Measurements from ENCODE around the gene CMSS1. TPM values are rescaled to one million over a fixed set of nuclear protein-coding genes. Genes with fewer than 3 reads are reported as not detected.

CMSS1 gene
- total and polyA plus RNA-seq, 12 donors, result 16.2 to 75.6 (median 33.0) TPM

DNA sequence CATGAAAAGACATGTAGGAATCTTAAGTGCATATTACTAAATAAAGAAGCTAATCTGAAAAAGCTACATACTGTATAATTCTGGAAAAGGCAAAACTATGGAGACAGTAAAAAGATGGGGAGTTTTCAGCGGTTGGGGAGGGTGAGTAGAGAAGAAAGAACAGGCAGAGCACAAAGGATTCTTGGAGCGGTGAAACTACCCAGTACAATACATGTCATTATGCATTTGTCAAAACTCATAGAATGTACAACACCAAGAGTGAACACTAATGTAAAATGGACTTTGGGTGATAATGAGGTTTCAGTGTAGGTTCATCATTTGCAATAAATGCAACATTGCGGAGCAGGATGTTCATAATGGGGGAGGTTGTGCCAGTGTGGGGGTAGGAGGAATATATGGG, 45.5 kb upstream of the CMSS1 start:
- Histone ChIP-seq H3K9me3 (replicated peaks in 1 of 3) (no peaks in the 10 kb centered on the region), H3K27me3 (no peaks in the 10 kb centered on the region), H3K4me3 (no peak overlapping the region), H3K27ac (no peak overlapping the region), H3K4me1 (replicated peaks in 1 of 2) (no peaks in the 10 kb centered on the region), H3K36me3 (replicated peaks in 1 of 2) (no peaks in the 10 kb centered on the region)
- WGBS, 4 donors, result 87 to 92% (median 89%) methylated on average over 3 of the region's 3 CpGs
- no peak for DNase-seq
- TF ChIP-seq, protein P1, sequence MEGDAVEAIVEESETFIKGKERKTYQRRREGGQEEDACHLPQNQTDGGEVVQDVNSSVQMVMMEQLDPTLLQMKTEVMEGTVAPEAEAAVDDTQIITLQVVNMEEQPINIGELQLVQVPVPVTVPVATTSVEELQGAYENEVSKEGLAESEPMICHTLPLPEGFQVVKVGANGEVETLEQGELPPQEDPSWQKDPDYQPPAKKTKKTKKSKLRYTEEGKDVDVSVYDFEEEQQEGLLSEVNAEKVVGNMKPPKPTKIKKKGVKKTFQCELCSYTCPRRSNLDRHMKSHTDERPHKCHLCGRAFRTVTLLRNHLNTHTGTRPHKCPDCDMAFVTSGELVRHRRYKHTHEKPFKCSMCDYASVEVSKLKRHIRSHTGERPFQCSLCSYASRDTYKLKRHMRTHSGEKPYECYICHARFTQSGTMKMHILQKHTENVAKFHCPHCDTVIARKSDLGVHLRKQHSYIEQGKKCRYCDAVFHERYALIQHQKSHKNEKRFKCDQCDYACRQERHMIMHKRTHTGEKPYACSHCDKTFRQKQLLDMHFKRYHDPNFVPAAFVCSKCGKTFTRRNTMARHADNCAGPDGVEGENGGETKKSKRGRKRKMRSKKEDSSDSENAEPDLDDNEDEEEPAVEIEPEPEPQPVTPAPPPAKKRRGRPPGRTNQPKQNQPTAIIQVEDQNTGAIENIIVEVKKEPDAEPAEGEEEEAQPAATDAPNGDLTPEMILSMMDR (IDR thresholded peaks at IDR 0.05), result no peak
- TF ChIP-seq POLR2A (IDR thresholded peaks at IDR 0.05), result no peak
- intact Hi-C loops (cut with DNase I), result no loop called here

DNA sequence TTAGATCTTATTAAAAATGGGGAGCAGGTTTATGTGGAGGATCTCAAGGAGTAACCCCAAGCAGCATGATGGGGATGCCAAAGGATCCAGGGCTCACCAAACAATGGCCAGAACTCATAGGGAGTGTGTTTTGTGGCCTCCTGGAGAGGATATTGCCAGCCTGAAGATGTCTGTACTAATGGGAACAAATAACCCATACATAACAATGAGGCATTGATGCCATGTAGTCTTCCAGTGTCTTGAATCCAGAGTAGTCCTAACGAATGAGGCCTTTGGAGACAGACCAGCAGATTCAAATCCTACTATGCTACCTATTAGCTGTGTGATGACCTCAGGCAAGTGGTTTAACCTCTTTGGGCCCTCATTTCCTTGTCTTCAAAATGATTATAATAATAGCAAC, 45.0 kb upstream of the CMSS1 start:
- Histone ChIP-seq H3K4me3 (no peak overlapping the region), H3K4me1 (replicated peaks in 1 of 2) (no peaks in the 10 kb centered on the region), H3K36me3 (replicated peaks in 1 of 2) (no peaks in the 10 kb centered on the region), H3K9me3 (replicated peaks in 1 of 3) (no peaks in the 10 kb centered on the region), H3K27ac (no peak overlapping the region), H3K27me3 (no peaks in the 10 kb centered on the region)
- TF ChIP-seq POLR2A (IDR thresholded peaks at IDR 0.05), result no peak
- TF ChIP-seq, protein P1 (IDR thresholded peaks at IDR 0.05), result no peak
- intact Hi-C loops (cut with DNase I), result no loop called here
- DNase-seq, result no peak
- 50 to 81% (median 75%) methylated on average over 1 of the region's 1 CpG for WGBS, 4 donors

DNA sequence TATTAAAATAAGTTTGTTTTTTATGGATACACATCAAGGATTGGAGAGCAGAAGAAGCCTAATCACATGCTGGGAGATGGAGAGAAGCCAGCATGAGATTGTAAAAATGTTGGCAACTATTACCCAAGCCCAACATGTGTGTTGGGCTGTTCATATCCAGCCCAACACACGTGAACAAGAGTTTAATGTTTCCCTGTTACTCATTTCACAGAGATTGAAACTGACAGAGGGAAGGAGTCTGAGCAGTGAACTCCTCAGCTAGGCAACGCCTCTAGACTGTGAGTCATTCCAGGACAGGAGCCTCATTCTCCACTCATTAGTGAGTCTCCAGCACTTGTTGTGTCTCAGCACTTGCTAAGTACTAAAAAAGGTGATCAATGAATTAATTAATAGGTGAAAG, 43.2 kb upstream of the CMSS1 start:
- intact Hi-C loops (cut with DNase I), result no loop called here
- TF ChIP-seq, protein P1 (IDR thresholded peaks at IDR 0.05), result no peak
- no peak for TF ChIP-seq POLR2A (IDR thresholded peaks at IDR 0.05)
- Histone ChIP-seq H3K4me1 (replicated peaks in 1 of 2) (no peaks in the 10 kb centered on the region), H3K9me3 (replicated peaks in 1 of 3) (no peaks in the 10 kb centered on the region), H3K36me3 (replicated peaks in 1 of 2) (no peaks in the 10 kb centered on the region), H3K27me3 (no peaks in the 10 kb centered on the region), H3K4me3 (no peak overlapping the region), H3K27ac (no peak overlapping the region)
- 47 to 68% (median 55%) methylated on average over 2 of the region's 2 CpGs for WGBS, 4 donors
- DNase-seq, result no peak

DNA sequence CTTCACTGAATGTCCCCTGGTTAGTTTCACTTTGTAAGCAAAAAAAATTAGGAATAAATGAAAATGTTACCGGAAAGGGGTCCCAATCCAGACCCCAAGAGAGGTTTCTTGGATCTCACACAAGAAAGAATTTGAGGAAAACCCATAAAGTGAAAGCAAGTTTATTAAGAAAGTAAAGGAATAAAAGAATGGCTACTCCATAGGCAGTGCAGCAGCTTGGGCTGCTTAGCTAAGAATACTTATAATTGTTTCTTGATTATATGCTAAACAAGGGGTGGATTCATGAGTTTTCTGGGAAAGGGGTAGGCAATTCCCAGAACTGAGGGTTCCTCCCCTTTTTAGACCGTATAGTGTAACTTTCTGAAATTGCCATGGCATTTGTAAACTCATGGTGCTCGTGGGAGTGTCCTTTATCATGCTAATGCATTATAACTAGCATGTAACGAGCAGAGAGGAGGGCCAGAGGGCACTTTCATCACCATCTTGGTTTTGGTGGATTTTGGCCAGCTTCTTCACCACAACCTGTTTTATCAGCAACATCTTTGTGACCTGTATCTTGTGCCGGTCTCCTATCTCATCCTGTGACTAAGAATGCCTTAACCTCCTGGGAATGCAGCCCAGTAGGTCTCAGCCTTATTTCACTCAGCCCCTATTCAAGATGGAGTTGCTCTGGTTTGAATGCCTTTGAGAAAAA, 41.0 kb upstream of the CMSS1 start:
- 60 to 68% (median 65%) methylated on average over 5 of the region's 5 CpGs for WGBS, 4 donors
- DNase-seq, result no peak
- H3K4me3 ChIP-seq, result no peak overlapping the region
- no peaks in the 10 kb centered on the region for H3K4me1 ChIP-seq (replicated peaks in 1 of 2)
- no peaks in the 10 kb centered on the region for H3K9me3 ChIP-seq (replicated peaks in 1 of 3)
- no peaks in the 10 kb centered on the region for H3K27me3 ChIP-seq
- H3K27ac ChIP-seq, result no peak overlapping the region
- TF ChIP-seq POLR2A (IDR thresholded peaks at IDR 0.05), result no peak
- TF ChIP-seq, protein P1 (IDR thresholded peaks at IDR 0.05), result no peak
- no peaks in the 10 kb centered on the region for H3K36me3 ChIP-seq (replicated peaks in 1 of 2)
- intact Hi-C loops (cut with DNase I), result no loop called here

Measured in adrenal gland (tissue), 12 donors.